ENCODE results near the gene ALDH1A1.
"Not testable (repeated sequence)": the region's sequence is repeated elsewhere in the genome, so short reads cannot be mapped to it uniquely, and the experiment has no call there.

ALDH1A1 gene

GRCh38 chr9:72949918-72950325 is 2.9 kb downstream of the ALDH1A1 start:
- Histone ChIP-seq H3K9ac (ENCODE audit: low read length) (no peak overlapping the region), H3K4me1 (ENCODE audit: control insufficient read depth, low read depth, low read length) (peaks cover 9% of the 10 kb centered on the region), H3K27ac (ENCODE audit: low read length) (no peak overlapping the region), H3K9me3 (ENCODE audit: control insufficient read depth, low read depth, low read length) (no peaks in the 10 kb centered on the region), H3K36me3 (ENCODE audit: control insufficient read depth, low read depth, low read length) (no peaks in the 10 kb centered on the region), H3K4me3 (ENCODE audit: low read length) (no peak overlapping the region), H3K27me3 (ENCODE audit: control insufficient read depth, insufficient read depth, low read length) (no peaks in the 10 kb centered on the region)

DNA sequence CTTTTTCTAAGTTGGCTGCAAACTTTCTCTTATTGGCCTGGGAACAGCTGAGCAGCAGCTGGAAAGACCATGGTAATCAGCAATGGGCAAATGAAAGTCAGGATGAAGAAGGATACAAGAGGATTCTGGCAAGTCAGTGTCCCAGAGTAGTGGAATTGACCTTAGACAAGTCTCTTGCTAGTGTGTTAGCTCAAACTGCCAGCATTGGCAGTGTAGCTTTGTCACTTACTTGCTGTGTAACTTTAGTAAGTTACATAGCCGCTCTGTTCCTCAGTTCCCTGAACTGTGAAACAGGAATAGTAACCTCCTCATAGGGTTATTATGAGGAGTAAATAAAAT is 3.6 kb downstream of the ALDH1A1 start:
- H3K9me3 ChIP-seq (ENCODE audit: control insufficient read depth, low read depth, low read length): no peaks in the 10 kb centered on the region
- no peak overlapping the region for H3K4me3 ChIP-seq (ENCODE audit: low read length)
- no peaks in the 10 kb centered on the region for H3K36me3 ChIP-seq (ENCODE audit: control insufficient read depth, low read depth, low read length)
- no peak overlapping the region for H3K27ac ChIP-seq (ENCODE audit: low read length)
- H3K9ac ChIP-seq (ENCODE audit: low read length): no peak overlapping the region
- no peaks in the 10 kb centered on the region for H3K27me3 ChIP-seq (ENCODE audit: control insufficient read depth, insufficient read depth, low read length)
- H3K4me1 ChIP-seq (ENCODE audit: control insufficient read depth, low read depth, low read length): peaks cover 9% of the 10 kb centered on the region

GRCh38 chr9:72948575-72949243 is 4.1 kb downstream of the ALDH1A1 start:
- H3K9ac ChIP-seq (ENCODE audit: low read length): no peak overlapping the region
- peaks cover 9% of the 10 kb centered on the region for H3K4me1 ChIP-seq (ENCODE audit: control insufficient read depth, low read depth, low read length)
- H3K9me3 ChIP-seq (ENCODE audit: control insufficient read depth, low read depth, low read length): no peaks in the 10 kb centered on the region
- no peaks in the 10 kb centered on the region for H3K27me3 ChIP-seq (ENCODE audit: control insufficient read depth, insufficient read depth, low read length)
- no peak overlapping the region for H3K27ac ChIP-seq (ENCODE audit: low read length)
- no peak overlapping the region for H3K4me3 ChIP-seq (ENCODE audit: low read length)
- no peaks in the 10 kb centered on the region for H3K36me3 ChIP-seq (ENCODE audit: control insufficient read depth, low read depth, low read length)

GRCh38 chr9:72947984-72948465 is 4.8 kb downstream of the ALDH1A1 start:
- H3K36me3 ChIP-seq (ENCODE audit: control insufficient read depth, low read depth, low read length): no peaks in the 10 kb centered on the region
- no peaks in the 10 kb centered on the region for H3K27me3 ChIP-seq (ENCODE audit: control insufficient read depth, insufficient read depth, low read length)
- no peak overlapping the region for H3K27ac ChIP-seq (ENCODE audit: low read length)
- H3K9ac ChIP-seq (ENCODE audit: low read length): no peak overlapping the region
- peaks cover 8% of the 10 kb centered on the region for H3K4me1 ChIP-seq (ENCODE audit: control insufficient read depth, low read depth, low read length)
- no peak overlapping the region for H3K4me3 ChIP-seq (ENCODE audit: low read length)
- no peaks in the 10 kb centered on the region for H3K9me3 ChIP-seq (ENCODE audit: control insufficient read depth, low read depth, low read length)

GRCh38 chr9:72946821-72947220 is 6.0 kb downstream of the ALDH1A1 start:
- no peaks in the 10 kb centered on the region for H3K36me3 ChIP-seq (ENCODE audit: control insufficient read depth, low read depth, low read length)

GRCh38 chr9:72946318-72946717 is 6.5 kb downstream of the ALDH1A1 start:
- Histone ChIP-seq H3K4me3 (ENCODE audit: low read length) (no peak overlapping the region), H3K4me1 (ENCODE audit: control insufficient read depth, low read depth, low read length) (no peaks in the 10 kb centered on the region), H3K36me3 (ENCODE audit: control insufficient read depth, low read depth, low read length) (no peaks in the 10 kb centered on the region), H3K27ac (ENCODE audit: low read length) (no peak overlapping the region), H3K9me3 (ENCODE audit: control insufficient read depth, low read depth, low read length) (no peaks in the 10 kb centered on the region), H3K27me3 (ENCODE audit: control insufficient read depth, insufficient read depth, low read length) (no peaks in the 10 kb centered on the region), H3K9ac (ENCODE audit: low read length) (no peak overlapping the region)

More at GRCh38 chr9:72946821-72947220, 6.0 kb downstream of the ALDH1A1 start:
- H3K9me3 ChIP-seq (ENCODE audit: control insufficient read depth, low read depth, low read length): no peaks in the 10 kb centered on the region
- H3K4me1 ChIP-seq (ENCODE audit: control insufficient read depth, low read depth, low read length): no peaks in the 10 kb centered on the region
- no peak overlapping the region for H3K4me3 ChIP-seq (ENCODE audit: low read length)
- H3K9ac ChIP-seq (ENCODE audit: low read length): no peak overlapping the region
- H3K27me3 ChIP-seq (ENCODE audit: control insufficient read depth, insufficient read depth, low read length): no peaks in the 10 kb centered on the region
- H3K27ac ChIP-seq (ENCODE audit: low read length): no peak overlapping the region

DNA sequence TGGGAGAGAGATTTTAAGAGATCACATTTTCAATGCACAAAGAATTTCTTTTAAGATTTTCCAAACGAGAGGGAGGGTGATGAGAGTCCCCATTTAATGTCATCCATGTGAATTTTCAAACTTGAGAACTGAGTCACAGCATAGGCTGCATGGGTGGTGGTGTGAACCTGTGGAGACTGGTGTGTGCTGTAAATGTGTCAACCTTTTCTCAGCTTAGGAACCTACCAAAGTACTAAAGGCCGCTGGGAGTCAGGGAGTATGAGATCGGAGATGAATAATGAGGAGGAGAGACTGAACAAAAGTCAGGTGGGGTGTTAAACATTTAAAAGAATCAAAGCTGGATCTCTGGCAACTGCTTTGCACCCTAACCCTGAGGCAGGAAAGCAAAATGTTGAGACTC is 7.5 kb downstream of the ALDH1A1 start:
- H3K9me3 ChIP-seq (ENCODE audit: control insufficient read depth, low read depth, low read length): no peaks in the 10 kb centered on the region
- H3K4me3 ChIP-seq (ENCODE audit: low read length): no peak overlapping the region
- no peak overlapping the region for H3K27ac ChIP-seq (ENCODE audit: low read length)
- H3K9ac ChIP-seq (ENCODE audit: low read length): no peak overlapping the region
- no peaks in the 10 kb centered on the region for H3K36me3 ChIP-seq (ENCODE audit: control insufficient read depth, low read depth, low read length)
- H3K27me3 ChIP-seq (ENCODE audit: control insufficient read depth, insufficient read depth, low read length): no peaks in the 10 kb centered on the region
- H3K4me1 ChIP-seq (ENCODE audit: control insufficient read depth, low read depth, low read length): no peaks in the 10 kb centered on the region

GRCh38 chr9:72943844-72944462 is 8.9 kb downstream of the ALDH1A1 start:
- no peaks in the 10 kb centered on the region for H3K27me3 ChIP-seq (ENCODE audit: control insufficient read depth, insufficient read depth, low read length)
- no peak overlapping the region for H3K4me3 ChIP-seq (ENCODE audit: low read length)
- H3K9me3 ChIP-seq (ENCODE audit: control insufficient read depth, low read depth, low read length): no peaks in the 10 kb centered on the region
- no peak overlapping the region for H3K9ac ChIP-seq (ENCODE audit: low read length)
- no peak overlapping the region for H3K27ac ChIP-seq (ENCODE audit: low read length)
- H3K36me3 ChIP-seq (ENCODE audit: control insufficient read depth, low read depth, low read length): no peaks in the 10 kb centered on the region
- H3K4me1 ChIP-seq (ENCODE audit: control insufficient read depth, low read depth, low read length): no peaks in the 10 kb centered on the region

- Histone ChIP-seq H3K27ac (ENCODE audit: low read length) (no peak overlapping the region), H3K9me3 (ENCODE audit: control insufficient read depth, low read depth, low read length) (no peaks in the 10 kb centered on the region), H3K4me3 (ENCODE audit: low read length) (no peak overlapping the region), H3K36me3 (ENCODE audit: control insufficient read depth, low read depth, low read length) (no peaks in the 10 kb centered on the region), H3K4me1 (ENCODE audit: control insufficient read depth, low read depth, low read length) (no peaks in the 10 kb centered on the region), H3K9ac (ENCODE audit: low read length) (no peak overlapping the region), H3K27me3 (ENCODE audit: control insufficient read depth, insufficient read depth, low read length) (no peaks in the 10 kb centered on the region)
Measured at GRCh38 chr9:72942451-72942850, 10.4 kb downstream of the ALDH1A1 start.

DNA sequence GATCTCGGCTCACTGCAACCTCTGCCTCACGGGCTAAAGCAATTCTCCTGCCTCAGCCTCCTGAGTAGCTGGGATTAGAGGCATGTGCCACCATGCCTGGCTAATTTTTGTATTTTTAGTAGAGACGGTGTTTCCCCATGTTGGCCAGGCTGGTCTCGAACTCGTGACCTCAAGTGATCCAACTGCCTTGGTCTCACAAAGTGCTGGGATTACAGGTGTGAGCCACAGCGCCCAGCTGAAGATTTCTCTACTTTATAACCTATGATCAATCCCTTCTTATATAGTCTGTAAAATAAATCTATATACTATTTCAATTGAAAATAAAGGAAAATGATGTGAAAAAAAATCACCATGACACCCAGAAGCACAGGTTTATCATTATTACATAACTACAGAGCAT is 13.3 kb downstream of the ALDH1A1 start:
- not testable (repeated sequence) for H3K4me3 ChIP-seq (ENCODE audit: low read length); H3K27ac ChIP-seq (ENCODE audit: low read length); H3K4me1 ChIP-seq (ENCODE audit: control insufficient read depth, low read depth, low read length); H3K27me3 ChIP-seq (ENCODE audit: control insufficient read depth, insufficient read depth, low read length); H3K9me3 ChIP-seq (ENCODE audit: control insufficient read depth, low read depth, low read length); H3K36me3 ChIP-seq (ENCODE audit: control insufficient read depth, low read depth, low read length); H3K9ac ChIP-seq (ENCODE audit: low read length)

DNA sequence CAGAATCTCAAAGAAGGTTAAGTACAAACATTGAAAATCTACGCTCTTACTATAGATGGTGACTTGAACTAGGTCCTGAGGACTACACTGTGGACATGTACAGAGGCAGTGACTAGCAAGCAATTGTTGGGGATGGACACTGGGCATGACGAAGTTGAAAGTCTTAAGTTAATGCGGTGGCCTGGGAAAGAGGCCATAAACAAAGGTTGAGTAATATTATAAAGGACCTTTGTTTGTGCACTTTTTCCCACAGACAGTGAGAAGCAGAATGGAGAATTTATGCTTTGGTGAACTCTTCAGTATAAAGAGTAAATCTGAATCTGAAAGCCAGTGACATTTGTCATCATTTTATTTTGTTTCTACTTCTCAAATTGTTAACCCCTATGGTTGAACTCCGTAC is 15.3 kb downstream of the ALDH1A1 start:
- Histone ChIP-seq H3K27ac (ENCODE audit: low read length) (no peak overlapping the region), H3K4me1 (ENCODE audit: control insufficient read depth, low read depth, low read length) (no peaks in the 10 kb centered on the region), H3K9ac (ENCODE audit: low read length) (no peak overlapping the region), H3K36me3 (ENCODE audit: control insufficient read depth, low read depth, low read length) (no peaks in the 10 kb centered on the region), H3K4me3 (ENCODE audit: low read length) (no peak overlapping the region), H3K27me3 (ENCODE audit: control insufficient read depth, insufficient read depth, low read length) (no peaks in the 10 kb centered on the region), H3K9me3 (ENCODE audit: control insufficient read depth, low read depth, low read length) (no peaks in the 10 kb centered on the region)

DNA sequence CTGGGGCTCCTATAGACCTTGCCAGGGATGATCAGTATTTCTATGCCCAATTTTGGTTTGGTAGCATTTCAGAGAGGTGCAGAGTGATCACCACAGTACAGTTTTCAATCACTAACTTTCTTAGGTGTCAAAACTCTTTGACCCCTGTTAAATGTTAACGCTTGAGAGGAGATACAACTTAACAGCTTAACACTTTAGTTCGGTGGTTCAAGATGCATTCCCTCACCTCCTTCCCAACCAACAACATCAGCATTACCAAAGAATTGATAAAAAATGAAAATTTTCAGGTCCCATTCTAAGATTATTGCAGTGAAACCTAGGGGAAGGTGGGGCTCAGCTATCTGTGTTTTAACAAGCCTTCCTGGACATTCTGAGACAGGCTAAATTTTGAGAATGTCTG is 16.2 kb downstream of the ALDH1A1 start:
- Histone ChIP-seq H3K27ac (ENCODE audit: low read length) (no peak overlapping the region), H3K27me3 (ENCODE audit: control insufficient read depth, insufficient read depth, low read length) (no peaks in the 10 kb centered on the region), H3K9ac (ENCODE audit: low read length) (no peak overlapping the region), H3K36me3 (ENCODE audit: control insufficient read depth, low read depth, low read length) (no peaks in the 10 kb centered on the region), H3K4me1 (ENCODE audit: control insufficient read depth, low read depth, low read length) (no peaks in the 10 kb centered on the region), H3K9me3 (ENCODE audit: control insufficient read depth, low read depth, low read length) (no peaks in the 10 kb centered on the region), H3K4me3 (ENCODE audit: low read length) (no peak overlapping the region)

Data from iPS-18a (cell line).